GM10266 (cell line): ENCODE data around the gene ACTA1.

Experiments
- DNase-seq: peaks from one replicate; pipeline ENCODE4 v3.0.0; 2012; ENCODE audit errors: extremely low spot score
- CTCF ChIP-seq: IDR thresholded peaks from 2 replicates; pipeline ENCODE4 v1.5.1; 2012; ENCODE audit warnings: mild to moderate bottlenecking, low read depth; ENCODE audit not compliant: control insufficient read depth, insufficient read depth; ENCODE audit errors: missing control alignments

ACTA1 gene

GRCh38 chr1:229412056-229412455 lies 21.8 kb downstream of the ACTA1 start:
- no peak for TF ChIP-seq CTCF
- DNase-seq = no peak

- DNase-seq = no peak
- TF ChIP-seq CTCF = no peak
Observed at GRCh38 chr1:229411434-229412055, 22.3 kb downstream of the ACTA1 start.

GRCh38 chr1:229410692-229411433 lies 23.0 kb downstream of the ACTA1 start:
- DNase-seq = no peak
- TF ChIP-seq CTCF = no peak

GRCh38 chr1:229410370-229410691 lies 23.6 kb downstream of the ACTA1 start:
- TF ChIP-seq CTCF = no peak
- DNase-seq = no peak

- no peak for DNase-seq
- TF ChIP-seq CTCF = no peak
Observed at GRCh38 chr1:229409616-229410369, 24.1 kb downstream of the ACTA1 start.

GRCh38 chr1:229408458-229409037 lies 25.3 kb downstream of the ACTA1 start:
- no peak for TF ChIP-seq CTCF
- no peak for DNase-seq
